ENCODE results near the gene L3MBTL4.

Gene L3MBTL4

DNA sequence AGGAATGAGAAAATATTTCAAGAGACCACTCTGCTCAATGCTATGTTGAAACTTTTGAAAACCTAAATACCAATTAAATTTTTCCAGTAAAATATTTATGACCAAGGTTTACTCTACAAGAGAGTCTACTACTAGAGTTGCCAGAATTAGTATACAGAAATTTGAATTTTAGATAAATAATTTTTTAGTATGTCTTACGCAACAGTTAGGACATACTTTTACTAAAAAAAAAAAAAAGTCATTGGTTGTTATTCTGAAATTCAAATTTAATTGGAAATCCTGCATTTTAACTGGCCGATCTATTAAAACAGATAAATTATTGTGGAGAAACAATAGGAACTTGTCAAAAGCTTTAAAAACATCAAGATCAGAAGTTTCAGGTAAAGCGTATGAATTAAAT, 470.3 kb downstream of the L3MBTL4 start:
- no peak for DNase-seq (ENCODE audit: low read depth, low spot score)
- H3K27ac ChIP-seq: no peak overlapping the region

DNA sequence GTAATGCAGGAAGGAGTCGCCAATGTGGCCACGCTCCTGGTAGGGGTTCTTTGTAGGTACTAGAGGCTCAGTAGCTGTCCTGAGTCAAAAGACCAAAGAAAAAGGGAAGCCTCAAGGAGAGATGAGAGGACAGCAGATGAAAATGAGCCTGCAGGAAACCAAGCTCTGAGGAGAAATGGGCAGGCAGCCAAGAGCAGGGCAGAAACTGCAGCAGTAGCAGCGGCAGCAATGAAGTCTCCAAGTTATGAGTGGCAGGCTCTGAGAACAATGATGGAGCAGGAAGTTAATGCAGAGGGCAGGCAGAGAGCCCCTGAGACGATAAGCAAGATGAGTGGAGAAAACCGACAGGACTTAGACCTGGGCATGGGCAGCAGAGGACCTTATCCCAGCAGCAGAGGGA, 471.2 kb downstream of the L3MBTL4 start:
- H3K27ac ChIP-seq: no peak overlapping the region
- DNase-seq (ENCODE audit: low read depth, low spot score): no peak

DNA sequence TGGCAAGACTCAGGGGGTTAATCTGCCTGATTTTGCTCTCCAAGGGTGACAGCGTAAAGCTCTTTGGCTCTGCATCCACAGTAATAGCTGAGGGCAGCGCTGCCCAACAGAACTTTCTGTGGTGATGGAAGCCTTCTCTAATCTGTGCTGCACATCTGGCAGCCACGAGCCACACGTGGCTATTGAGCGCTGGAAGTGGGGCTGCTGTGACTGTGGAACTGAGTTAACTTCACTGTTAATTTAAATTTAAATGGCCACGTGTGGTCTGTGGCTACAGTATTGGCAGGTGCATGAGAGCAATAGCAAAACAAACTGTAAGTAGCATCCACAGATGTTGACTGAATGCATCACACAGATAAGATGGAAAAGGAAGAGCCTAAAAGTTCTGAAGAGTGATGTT, 472.1 kb downstream of the L3MBTL4 start:
- no peak overlapping the region for H3K27ac ChIP-seq
- no peak for DNase-seq (ENCODE audit: low read depth, low spot score)

DNA sequence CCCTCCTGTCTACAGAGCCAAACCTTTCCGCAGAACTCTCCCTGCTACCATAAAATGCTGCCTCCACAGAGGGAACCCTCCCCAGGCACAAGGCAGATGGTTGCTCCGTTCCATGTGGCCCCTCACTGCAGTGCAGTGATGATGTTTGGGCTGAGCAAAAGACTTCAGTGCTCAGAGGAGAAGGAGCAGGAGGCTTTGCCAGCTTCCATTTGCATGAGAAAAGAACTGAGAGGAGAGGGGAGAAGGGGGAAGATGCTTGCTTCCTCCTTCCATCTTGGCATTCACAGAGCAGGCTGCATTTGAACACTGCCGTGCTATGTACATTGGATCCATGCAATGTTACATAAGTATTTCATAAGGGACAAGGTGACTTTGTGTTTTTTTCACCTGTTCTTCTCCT, 472.8 kb downstream of the L3MBTL4 start:
- no peak for DNase-seq (ENCODE audit: low read depth, low spot score)
- no peak overlapping the region for H3K27ac ChIP-seq

DNA sequence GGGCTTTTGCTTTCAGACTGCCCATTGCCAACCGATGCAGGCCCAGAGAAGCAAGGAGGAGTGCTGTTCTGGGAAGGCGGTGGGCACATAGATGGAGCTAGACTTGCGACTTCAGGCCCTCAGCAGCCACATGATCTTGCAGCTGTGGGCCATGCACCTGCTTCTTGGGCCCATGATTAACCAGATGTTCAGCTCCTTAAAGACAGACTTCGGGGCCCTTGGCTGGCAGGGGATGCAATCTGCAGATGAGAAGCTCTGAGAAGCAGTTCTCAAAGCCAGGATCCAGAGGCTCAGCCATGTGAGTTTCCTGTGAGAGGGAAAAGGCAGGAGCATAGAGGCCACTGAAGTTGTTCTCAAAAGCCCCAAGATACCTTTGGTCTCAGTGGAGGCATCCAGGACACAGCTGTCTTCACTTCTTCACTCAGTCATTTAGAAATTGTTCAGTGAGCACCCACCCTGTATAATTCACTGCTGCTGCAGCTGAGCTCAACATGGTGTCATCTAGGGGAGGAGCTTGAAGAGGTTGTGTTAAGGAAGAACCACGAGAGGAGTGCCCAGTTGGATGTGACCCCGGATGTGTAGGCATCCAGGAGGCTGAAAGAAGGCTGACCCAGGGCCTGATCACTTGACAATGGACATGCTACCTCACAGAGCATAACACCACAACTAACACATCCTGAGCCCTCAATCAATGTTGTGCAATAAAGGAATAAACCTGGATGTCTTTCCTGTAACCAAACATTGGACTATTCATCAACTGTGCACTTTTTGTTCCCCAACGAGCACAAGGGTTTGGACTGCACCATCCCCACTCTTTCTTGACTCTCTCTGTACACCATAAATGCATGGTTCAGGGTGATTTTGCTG, 474.7 kb downstream of the L3MBTL4 start:
- no peak for DNase-seq (ENCODE audit: low read depth, low spot score)
- no peak overlapping the region for H3K27ac ChIP-seq

DNA sequence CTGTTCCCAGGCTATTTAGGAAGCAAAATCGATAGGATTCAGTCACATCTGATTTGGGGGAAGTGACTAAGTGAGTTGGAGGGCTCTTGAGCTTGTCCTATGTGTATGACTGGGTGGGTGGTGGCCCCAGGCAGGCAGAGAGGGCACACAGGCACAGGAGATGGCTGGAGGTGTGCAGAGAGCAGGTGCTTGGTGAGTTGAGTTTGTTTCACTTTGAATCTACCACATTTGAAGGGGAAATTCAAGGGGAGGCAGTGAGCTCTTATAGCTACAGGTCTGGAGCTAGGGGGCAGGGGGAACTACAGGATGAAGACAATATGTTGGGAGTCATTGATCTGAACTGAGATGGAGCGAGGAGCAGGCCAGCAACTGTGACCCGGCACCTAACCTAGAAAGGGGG, 476.9 kb downstream of the L3MBTL4 start:
- DNase-seq (ENCODE audit: low read depth, low spot score): no peak
- no peak overlapping the region for H3K27ac ChIP-seq

- no peak overlapping the region for H3K27ac ChIP-seq
- no peak for DNase-seq (ENCODE audit: low read depth, low spot score)
Measured at GRCh38 chr18:5937121-5937520, 477.6 kb downstream of the L3MBTL4 start.

DNA sequence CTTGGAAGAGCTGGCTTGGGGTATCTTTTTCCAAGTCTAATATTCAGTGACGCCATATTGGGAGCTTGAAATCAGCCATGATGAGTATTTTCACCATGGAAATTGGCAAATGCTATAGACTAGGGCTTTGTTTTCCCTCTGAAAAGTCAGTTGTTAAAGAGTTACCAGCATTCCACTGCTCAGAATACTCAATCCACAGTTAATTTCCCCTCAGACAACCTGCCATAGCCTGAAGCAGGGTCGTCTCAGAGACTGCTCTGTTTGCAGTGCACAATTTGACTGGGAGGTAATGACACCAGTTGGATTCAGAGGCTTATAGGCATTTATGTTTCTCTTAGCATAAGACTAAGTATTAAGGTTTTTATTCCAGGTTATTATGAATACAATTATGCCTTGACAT, 483.9 kb downstream of the L3MBTL4 start:
- DNase-seq (ENCODE audit: low read depth, low spot score): no peak
- no peak overlapping the region for H3K27ac ChIP-seq

DNA sequence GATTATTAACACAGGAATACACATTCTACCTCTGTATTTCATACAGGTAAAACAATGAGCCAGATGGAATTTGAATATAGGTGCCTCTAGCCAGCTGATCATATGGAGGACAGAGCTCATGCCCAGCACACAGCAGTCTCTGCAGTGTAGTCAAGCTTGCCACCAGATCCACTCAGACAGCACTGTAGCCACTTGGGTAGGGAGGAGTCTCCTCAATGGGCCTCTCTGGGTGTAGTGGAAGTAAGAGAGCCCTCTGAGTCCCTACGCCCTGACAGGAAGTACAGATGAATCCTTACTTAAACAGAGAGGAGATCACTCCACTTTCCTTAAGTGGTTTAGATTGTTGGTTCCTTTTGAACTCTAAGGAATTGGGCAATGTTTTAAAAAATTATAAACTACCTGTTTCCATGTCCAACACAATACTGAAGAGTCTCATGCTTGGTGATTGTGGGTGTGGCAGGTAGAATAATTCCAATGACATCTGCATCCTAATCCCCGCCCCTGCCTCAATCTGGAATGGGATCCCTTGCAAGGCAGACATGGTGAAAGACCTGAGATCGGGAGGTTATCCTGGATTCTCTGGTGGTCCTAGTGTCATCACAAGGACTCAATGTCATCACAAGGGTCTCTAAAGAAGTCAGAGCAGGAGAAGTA, 496.4 kb downstream of the L3MBTL4 start:
- H3K27ac ChIP-seq: no peak overlapping the region
- DNase-seq (ENCODE audit: low read depth, low spot score): no peak

GRCh38 chr18:5914951-5915350, 499.8 kb downstream of the L3MBTL4 start:
- no peak overlapping the region for H3K27ac ChIP-seq
- DNase-seq (ENCODE audit: low read depth, low spot score): no peak

DNA sequence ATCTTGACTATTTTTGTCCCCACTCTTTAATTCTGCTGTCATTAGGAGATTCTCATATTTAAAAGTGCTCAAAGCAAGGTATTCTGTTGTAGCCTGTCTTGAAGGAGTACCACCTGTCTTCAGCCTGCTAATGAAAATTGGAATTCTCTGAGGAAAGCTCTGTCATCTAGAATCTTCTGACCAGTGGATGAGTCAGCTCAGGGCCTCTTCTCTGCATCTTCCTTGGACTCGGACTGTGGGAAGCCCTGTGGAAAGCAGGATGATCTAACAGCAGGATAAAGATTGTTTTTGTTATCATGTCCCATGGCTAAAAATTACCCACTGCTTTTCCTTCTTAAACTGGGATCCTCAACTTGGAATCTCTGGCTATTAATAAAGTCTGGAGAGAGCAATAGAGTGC, 500.7 kb downstream of the L3MBTL4 start:
- no peak overlapping the region for H3K27ac ChIP-seq
- DNase-seq (ENCODE audit: low read depth, low spot score): no peak

DNA sequence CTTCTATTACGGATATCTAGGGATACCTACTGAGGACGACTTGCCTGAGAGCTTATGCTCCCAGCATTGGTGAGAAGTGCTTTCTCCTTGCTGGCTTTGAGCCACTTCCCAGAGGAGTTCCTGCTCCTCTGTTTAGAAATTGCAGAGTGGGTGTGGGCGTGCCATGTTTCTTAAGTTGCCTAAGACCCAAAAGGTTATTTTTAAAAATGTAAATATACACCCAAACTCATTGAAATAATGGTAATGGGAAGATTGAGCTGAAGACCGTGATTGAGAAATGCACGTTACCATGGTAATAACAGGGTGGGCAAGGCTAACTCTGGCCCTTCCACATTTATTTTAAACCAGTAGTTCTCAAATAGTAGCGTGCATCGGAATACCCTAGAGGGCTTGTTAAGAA, 502.1 kb downstream of the L3MBTL4 start:
- DNase-seq (ENCODE audit: low read depth, low spot score): no peak
- H3K27ac ChIP-seq: no peak overlapping the region

DNA sequence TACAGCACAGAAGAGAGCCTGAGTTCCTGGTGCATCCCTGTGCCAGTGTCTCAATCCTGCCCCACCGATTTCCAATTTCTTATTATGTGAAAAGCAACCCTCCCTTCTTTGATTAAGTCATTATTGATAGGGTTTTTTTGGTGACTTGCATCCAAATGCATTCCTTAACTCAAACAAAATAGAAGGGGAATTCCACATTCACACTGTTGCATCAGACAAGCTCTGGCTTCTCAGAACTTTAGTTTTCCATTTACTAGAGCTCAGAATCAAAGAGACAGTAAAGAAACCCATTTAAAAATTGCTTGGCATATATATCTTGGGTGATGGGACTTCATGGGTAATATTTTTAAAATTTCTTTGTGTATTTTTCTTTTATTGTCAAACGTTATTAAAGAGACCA, 505.6 kb downstream of the L3MBTL4 start:
- DNase-seq (ENCODE audit: low read depth, low spot score): no peak
- H3K27ac ChIP-seq: no peak overlapping the region
